B cell (primary cell): ENCODE measurements around the gene TRAM2.

ENCODE experiments used
- EZH2 ChIP-seq: IDR thresholded peaks from 2 replicates; pipeline ENCODE4 v1.6.1; 2012; ENCODE audit warnings: borderline replicate concordance, low read depth, mild to moderate bottlenecking, moderate library complexity, low read length; ENCODE audit not compliant: insufficient read depth, poor library complexity, severe bottlenecking
- TF ChIP-seq, protein P1 (sequence below): fragments of 200-600 bp; IDR thresholded peaks from one replicate; pipeline ENCODE4 v1.8.0; 2022; ENCODE audit warnings: antibody characterized with exemption, mild to moderate bottlenecking

DNA sequence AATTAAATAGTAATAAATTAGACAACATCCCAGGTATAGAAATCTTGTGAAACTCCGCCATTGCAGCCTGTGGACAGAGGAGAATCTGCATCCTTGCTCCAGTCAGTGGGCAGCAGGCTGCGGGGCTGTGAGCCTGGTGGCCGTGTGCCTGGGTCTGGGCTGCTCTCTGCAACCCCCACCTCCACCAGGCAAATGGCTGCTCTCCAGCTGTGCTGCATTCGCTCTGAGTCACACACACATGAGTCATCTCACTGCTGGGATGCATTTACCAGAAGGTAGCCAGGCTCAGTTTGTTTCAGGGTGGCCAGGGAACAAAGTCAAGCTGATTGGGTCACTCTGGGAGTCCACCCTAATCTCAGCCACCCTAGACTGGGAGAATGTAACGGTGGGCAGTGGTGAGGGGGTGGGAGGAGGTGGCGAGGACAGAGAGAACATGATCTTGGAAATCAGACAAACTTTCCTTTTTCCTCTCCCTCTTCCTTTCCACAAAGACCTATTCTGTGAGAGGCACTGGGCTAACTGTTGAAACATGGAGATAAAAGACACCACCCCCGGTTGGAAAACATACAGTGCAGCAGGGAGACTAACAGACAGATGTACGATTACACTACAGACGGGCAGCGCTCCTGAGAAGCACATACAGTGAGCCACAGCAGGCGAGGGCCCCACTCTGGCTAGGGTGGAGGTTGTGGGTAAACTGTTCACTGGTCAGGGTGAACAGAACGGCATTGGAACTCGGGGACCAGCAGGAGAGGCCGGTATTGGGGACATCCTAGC is 59.2 kb downstream of the TRAM2 start:
- TF ChIP-seq, protein P1, sequence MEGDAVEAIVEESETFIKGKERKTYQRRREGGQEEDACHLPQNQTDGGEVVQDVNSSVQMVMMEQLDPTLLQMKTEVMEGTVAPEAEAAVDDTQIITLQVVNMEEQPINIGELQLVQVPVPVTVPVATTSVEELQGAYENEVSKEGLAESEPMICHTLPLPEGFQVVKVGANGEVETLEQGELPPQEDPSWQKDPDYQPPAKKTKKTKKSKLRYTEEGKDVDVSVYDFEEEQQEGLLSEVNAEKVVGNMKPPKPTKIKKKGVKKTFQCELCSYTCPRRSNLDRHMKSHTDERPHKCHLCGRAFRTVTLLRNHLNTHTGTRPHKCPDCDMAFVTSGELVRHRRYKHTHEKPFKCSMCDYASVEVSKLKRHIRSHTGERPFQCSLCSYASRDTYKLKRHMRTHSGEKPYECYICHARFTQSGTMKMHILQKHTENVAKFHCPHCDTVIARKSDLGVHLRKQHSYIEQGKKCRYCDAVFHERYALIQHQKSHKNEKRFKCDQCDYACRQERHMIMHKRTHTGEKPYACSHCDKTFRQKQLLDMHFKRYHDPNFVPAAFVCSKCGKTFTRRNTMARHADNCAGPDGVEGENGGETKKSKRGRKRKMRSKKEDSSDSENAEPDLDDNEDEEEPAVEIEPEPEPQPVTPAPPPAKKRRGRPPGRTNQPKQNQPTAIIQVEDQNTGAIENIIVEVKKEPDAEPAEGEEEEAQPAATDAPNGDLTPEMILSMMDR = no peak
- no peak for TF ChIP-seq EZH2
